PC-9 (cell line): ENCODE measurements around the gene ALDH2.

ENCODE experiments used
- EZH2 ChIP-seq: fragments of 200-600 bp; sonication (generic); IDR thresholded peaks from 2 replicates; pipeline ENCODE4 v1.8.0; 2017; ENCODE audit warnings: antibody characterized with exemption, low read depth
- TF ChIP-seq, protein P1 (sequence below): fragments of 200-600 bp; sonication (generic); conservative IDR thresholded peaks from 2 replicates; pipeline ENCODE4 v1.6.1; 2017; ENCODE audit warnings: mixed run types, antibody characterized with exemption, mild to moderate bottlenecking, moderate library complexity

DNA sequence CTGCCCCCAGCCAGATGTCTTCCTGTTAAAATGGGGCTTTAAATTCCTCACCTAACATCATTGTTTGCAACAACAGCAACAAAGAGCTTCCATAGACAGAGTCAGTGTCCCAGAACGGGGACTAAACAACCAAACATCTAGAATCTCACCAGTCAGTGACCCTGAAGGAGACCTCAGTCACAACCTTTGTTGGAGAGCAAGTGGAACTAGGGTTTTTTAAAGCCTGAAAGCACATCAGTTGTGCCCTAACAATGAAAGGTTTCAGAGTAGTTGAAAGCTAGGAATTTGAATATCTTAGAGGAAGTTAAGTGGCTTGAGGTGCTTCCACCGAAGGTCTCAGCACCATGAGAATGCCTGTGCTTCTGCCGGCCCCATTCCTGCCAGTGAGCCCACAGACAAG is 5.0 kb upstream of the ALDH2 start:
- TF ChIP-seq, protein P1, sequence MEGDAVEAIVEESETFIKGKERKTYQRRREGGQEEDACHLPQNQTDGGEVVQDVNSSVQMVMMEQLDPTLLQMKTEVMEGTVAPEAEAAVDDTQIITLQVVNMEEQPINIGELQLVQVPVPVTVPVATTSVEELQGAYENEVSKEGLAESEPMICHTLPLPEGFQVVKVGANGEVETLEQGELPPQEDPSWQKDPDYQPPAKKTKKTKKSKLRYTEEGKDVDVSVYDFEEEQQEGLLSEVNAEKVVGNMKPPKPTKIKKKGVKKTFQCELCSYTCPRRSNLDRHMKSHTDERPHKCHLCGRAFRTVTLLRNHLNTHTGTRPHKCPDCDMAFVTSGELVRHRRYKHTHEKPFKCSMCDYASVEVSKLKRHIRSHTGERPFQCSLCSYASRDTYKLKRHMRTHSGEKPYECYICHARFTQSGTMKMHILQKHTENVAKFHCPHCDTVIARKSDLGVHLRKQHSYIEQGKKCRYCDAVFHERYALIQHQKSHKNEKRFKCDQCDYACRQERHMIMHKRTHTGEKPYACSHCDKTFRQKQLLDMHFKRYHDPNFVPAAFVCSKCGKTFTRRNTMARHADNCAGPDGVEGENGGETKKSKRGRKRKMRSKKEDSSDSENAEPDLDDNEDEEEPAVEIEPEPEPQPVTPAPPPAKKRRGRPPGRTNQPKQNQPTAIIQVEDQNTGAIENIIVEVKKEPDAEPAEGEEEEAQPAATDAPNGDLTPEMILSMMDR = no peak
- no peak for TF ChIP-seq EZH2
